K562 (cell line): ENCODE results near the gene UBE2D3. TPM values are rescaled to one million over a fixed set of nuclear protein-coding genes. Genes with fewer than 3 reads are reported as not detected.
A peak's percentile ranks its signal among the peaks of the same experiment; 100 is the strongest.

ENCODE experiments used
- CBX3 ChIP-seq, 2 experiments: IDR thresholded peaks; 1 replicate in 1 of 2; 2 replicates in 1 of 2; pipeline ENCODE4 v1.6.1; 2012; ENCODE audit warnings: inconsistent platforms in 2 of 2, low read length in 2 of 2, borderline replicate concordance in 1 of 2, control low read depth in 1 of 2
- CREB1 ChIP-seq, 2 experiments: sonication (generic) in 1 of 2; formaldehyde crosslinking in 1 of 2; IDR thresholded peaks; 2 replicates each; pipeline versions ENCODE4 v1.6.1 to v1.8.0; 2012 to 2022; ENCODE audit warnings: inconsistent platforms in 1 of 2, mild to moderate bottlenecking in 1 of 2, missing genetic modification reagents in 1 of 2, moderate library complexity in 1 of 2
- ELK1 ChIP-seq: sonication (generic); formaldehyde crosslinking; IDR thresholded peaks from 2 replicates; pipeline ENCODE4 v1.8.1; 2022; ENCODE audit warnings: missing genetic modification reagents
- ESRRA ChIP-seq: fragments of 450-650 bp; IDR thresholded peaks from 2 replicates; pipeline ENCODE4 v1.6.1; 2014; ENCODE audit warnings: low read depth, mild to moderate bottlenecking, moderate library complexity, borderline replicate concordance
- FIP1L1 ChIP-seq: fragments of 200-400 bp; formaldehyde crosslinking; IDR thresholded peaks from 2 replicates; pipeline ENCODE4 v1.6.1; 2018; ENCODE audit warnings: mild to moderate bottlenecking, low read depth, low read length; ENCODE audit not compliant: poor library complexity, severe bottlenecking
- HEY1 ChIP-seq: fragments of 250-450 bp; sonication (Bioruptor Pico); IDR thresholded peaks from 2 replicates; pipeline ENCODE4 v1.5.0; 2020; ENCODE audit warnings: mild to moderate bottlenecking, moderate library complexity, borderline replicate concordance
- KDM4B ChIP-seq, 2 experiments: fragments of 450-650 bp in 1 of 2; sonication (generic) in 1 of 2; IDR thresholded peaks; 2 replicates each; pipeline ENCODE4 v1.6.1; 2016 to 2017; ENCODE audit warnings: borderline replicate concordance in 2 of 2, antibody characterized with exemption in 1 of 2, low read depth in 1 of 2, mild to moderate bottlenecking in 1 of 2
- MAX ChIP-seq: sonication (generic); formaldehyde crosslinking; IDR thresholded peaks from 2 replicates; pipeline ENCODE4 v1.9.0; 2022; ENCODE audit warnings: mild to moderate bottlenecking, missing genetic modification reagents
- NFE2L1 ChIP-seq: fragments of 450-650 bp; IDR thresholded peaks from 2 replicates; pipeline ENCODE4 v1.6.1; 2016; ENCODE audit warnings: missing genetic modification characterization, low read depth, mild to moderate bottlenecking, missing compliant biosample characterization, moderate library complexity, borderline replicate concordance
- NR1H2 ChIP-seq: sonication (generic); formaldehyde crosslinking; IDR thresholded peaks from 2 replicates; pipeline ENCODE4 v1.4.0; 2020; ENCODE audit warnings: mild to moderate bottlenecking, missing genetic modification reagents
- NRF1 ChIP-seq, 2 experiments: fragments of 450-650 bp; IDR thresholded peaks in 1 of 2; conservative IDR thresholded peaks in 1 of 2; 2 replicates each; pipeline ENCODE4 v1.6.1; 2014; ENCODE audit warnings: mild to moderate bottlenecking in 2 of 2
- OTX1 ChIP-seq: fragments of 450-650 bp; formaldehyde crosslinking; IDR thresholded peaks from 2 replicates; pipeline ENCODE4 v1.4.0; 2022; ENCODE audit warnings: mild to moderate bottlenecking
- PHF21A ChIP-seq: fragments of 450-650 bp; IDR thresholded peaks from 2 replicates; pipeline ENCODE4 v1.6.1; 2017; ENCODE audit warnings: low read depth, borderline replicate concordance
- POU5F1 ChIP-seq: fragments of 150-350 bp; IDR thresholded peaks from 2 replicates; pipeline ENCODE4 v1.6.1; 2014; ENCODE audit warnings: borderline replicate concordance, low read length, low read depth, mild to moderate bottlenecking; ENCODE audit not compliant: partially characterized antibody
- RAD51 ChIP-seq: fragments of 450-650 bp; IDR thresholded peaks from 2 replicates; pipeline ENCODE4 v1.7.1; 2016; ENCODE audit warnings: low read depth, mild to moderate bottlenecking, borderline replicate concordance
- RHOXF2B ChIP-seq: fragments of 250-450 bp; sonication (Bioruptor Pico); conservative IDR thresholded peaks from 2 replicates; pipeline ENCODE4 v1.5.1; 2021
- SFPQ ChIP-seq: fragments of 200-400 bp; formaldehyde crosslinking; IDR thresholded peaks from 2 replicates; pipeline ENCODE4 v1.6.1; 2017; ENCODE audit warnings: mild to moderate bottlenecking, low read depth, low read length, moderate library complexity
- SMAD3 ChIP-seq: fragments of 450-650 bp; formaldehyde crosslinking; conservative IDR thresholded peaks from 2 replicates; pipeline ENCODE4 v1.4.0; 2020; ENCODE audit warnings: mild to moderate bottlenecking
- ZNF134 ChIP-seq: fragments of 250-450 bp; sonication (Bioruptor Pico); conservative IDR thresholded peaks from 2 replicates; pipeline ENCODE4 v1.4.0; 2020
- ZNF280A ChIP-seq: fragments of 450-650 bp; IDR thresholded peaks from 2 replicates; pipeline ENCODE4 v1.6.1; 2018; ENCODE audit warnings: mild to moderate bottlenecking, low read depth; ENCODE audit not compliant: partially characterized antibody
- ZNF57 ChIP-seq: fragments of 450-650 bp; formaldehyde crosslinking; IDR thresholded peaks from 2 replicates; pipeline ENCODE4 v1.4.0; 2020; ENCODE audit warnings: mild to moderate bottlenecking, moderate library complexity
- ZNF589 ChIP-seq: fragments of 200-800 bp; sonication (Bioruptor generic); IDR thresholded peaks from 2 replicates; pipeline ENCODE4 v1.6.1; 2016; ENCODE audit warnings: low read depth, missing genetic modification characterization, missing compliant biosample characterization
- polyA plus RNA-seq, 8 experiments: library from polyadenylated mRNA; depleted of rRNA in 4 of 8; stranded (reverse) in 5 of 8; unstranded in 3 of 8; fragments of >200 nt; fragmentation: Nextera tagmentation in 2 of 8; fragmentation: Illumina TruSeq in 1 of 8; extraction: Ambion mirVana in 2 of 8; extraction: Trizol in 1 of 8; gene quantifications; 2 replicates each; pipeline versions ENCODE4 v1.2.1 to v1.2.3, GENCODE V29; 2011 to 2014; ENCODE audit warnings: inconsistent platforms in 1 of 8, missing spikeins in 1 of 8
- total RNA-seq, 7 experiments: library from RNA; depleted of rRNA in 6 of 7; stranded (reverse); fragments of >200 nt in 6 of 7; fragmentation: Illumina TruSeq in 2 of 7; extraction: Trizol in 2 of 7; gene quantifications; 2 replicates each; pipeline versions ENCODE4 v1.2.1 to v1.2.3, GENCODE V29; 2011 to 2021; ENCODE audit warnings: low replicate concordance in 1 of 7

The UBE2D3 gene
- total and polyA plus RNA-seq, 9 of the 15 experiments (the other 6 are each of a cell fraction or from before 2014, with no cell fraction given) = 191 to 618 (median 292) TPM

- TF ChIP-seq NR1H2 = peak; percentile 67; the same call in 1 of the 2 replicates
- TF ChIP-seq CREB1 (IDR thresholded peaks at IDR 0.05) = peak; percentile 81
- peak; percentile 72; the same call in 1 of the 2 replicates for TF ChIP-seq CREB1 (CRISPR knock-in tag; IDR thresholded peaks at IDR 0.05)
- TF ChIP-seq MAX (CRISPR knock-in tag) = peak; percentile 89
- TF ChIP-seq ZNF280A = no peak
- TF ChIP-seq POU5F1 = no peak
- TF ChIP-seq KDM4B (IDR thresholded peaks at IDR 0.05; ENCODE audit: borderline replicate concordance in 2 of 2, low read depth in 1 of 2) = 0 out of 4 replicates have a peak, but pooled peaks of 1 of the 2 experiments have one; percentile 18
- TF ChIP-seq RAD51 = peak; percentile 93
- TF ChIP-seq ZNF589 (CRISPR knock-in tag) = 0 out of 2 replicates have a peak, but pooled peaks have one; percentile 30
- TF ChIP-seq ELK1 (CRISPR knock-in tag) = no peak
- no peak for TF ChIP-seq ZNF134 (CRISPR knock-in tag)
- peak; percentile 92 to 93 for TF ChIP-seq NRF1 (conservative IDR thresholded peaks at IDR 0.05 in 1 of 2, IDR thresholded peaks at IDR 0.05 in 1 of 2)
- no peak for TF ChIP-seq SFPQ
- no peak for TF ChIP-seq OTX1 (CRISPR knock-in tag)
- TF ChIP-seq HEY1 = no peak
- TF ChIP-seq CBX3 (IDR thresholded peaks at IDR 0.05; ENCODE audit: borderline replicate concordance in 1 of 2, low read length in 2 of 2) = peak in 1 of 2 experiments; percentile 67; a peak in 1 of 3 replicates
- TF ChIP-seq FIP1L1 = no peak
- TF ChIP-seq NFE2L1 = no peak
- TF ChIP-seq ZNF57 (CRISPR knock-in tag) = no peak
- TF ChIP-seq SMAD3 = no peak
- TF ChIP-seq RHOXF2B (CRISPR knock-in tag) = no peak
- 0 out of 2 replicates have a peak, but pooled peaks have one; percentile 3 for TF ChIP-seq PHF21A
- 0 out of 2 replicates have a peak, but pooled peaks have one; percentile 21 for TF ChIP-seq ESRRA
Observed at GRCh38 chr4:102868781-102869568, 41.6 kb upstream of the UBE2D3 start, which contains the start of gene CISD2 (continued).
